ENCODE measurements around the gene NR3C1. TPM values are rescaled to one million over a fixed set of nuclear protein-coding genes. Genes with fewer than 3 reads are reported as not detected.

NR3C1 gene
- total and polyA plus RNA-seq, 8 donors: 59.2 to 98.0 (median 66.6) TPM

- DNase-seq (no peak), ATAC-seq (no peak)
- intact Hi-C loops (cut with DNase I): no loop called here
- Histone ChIP-seq H3K4me1 (peaks cover 13 to 90% of the 10 kb centered on the region in 2 donors), H3K27me3 (no peaks in the 10 kb centered on the region), H3K4me3 (no peak overlapping the region), H3K36me3 (peaks cover 0 to 27% of the 10 kb centered on the region in 2 donors), H3K27ac (no peak overlapping the region), H3K9me3 (no peaks in the 10 kb centered on the region)
- TF ChIP-seq, protein P1, sequence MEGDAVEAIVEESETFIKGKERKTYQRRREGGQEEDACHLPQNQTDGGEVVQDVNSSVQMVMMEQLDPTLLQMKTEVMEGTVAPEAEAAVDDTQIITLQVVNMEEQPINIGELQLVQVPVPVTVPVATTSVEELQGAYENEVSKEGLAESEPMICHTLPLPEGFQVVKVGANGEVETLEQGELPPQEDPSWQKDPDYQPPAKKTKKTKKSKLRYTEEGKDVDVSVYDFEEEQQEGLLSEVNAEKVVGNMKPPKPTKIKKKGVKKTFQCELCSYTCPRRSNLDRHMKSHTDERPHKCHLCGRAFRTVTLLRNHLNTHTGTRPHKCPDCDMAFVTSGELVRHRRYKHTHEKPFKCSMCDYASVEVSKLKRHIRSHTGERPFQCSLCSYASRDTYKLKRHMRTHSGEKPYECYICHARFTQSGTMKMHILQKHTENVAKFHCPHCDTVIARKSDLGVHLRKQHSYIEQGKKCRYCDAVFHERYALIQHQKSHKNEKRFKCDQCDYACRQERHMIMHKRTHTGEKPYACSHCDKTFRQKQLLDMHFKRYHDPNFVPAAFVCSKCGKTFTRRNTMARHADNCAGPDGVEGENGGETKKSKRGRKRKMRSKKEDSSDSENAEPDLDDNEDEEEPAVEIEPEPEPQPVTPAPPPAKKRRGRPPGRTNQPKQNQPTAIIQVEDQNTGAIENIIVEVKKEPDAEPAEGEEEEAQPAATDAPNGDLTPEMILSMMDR (IDR thresholded peaks at IDR 0.05): no peak
These were observed 88.3 kb downstream of the NR3C1 start for GRCh38 chr5:143315214-143315613.

GRCh38 chr5:143314659-143315058, 88.8 kb downstream of the NR3C1 start:
- no peaks in the 10 kb centered on the region for H3K27me3 ChIP-seq
- no peaks in the 10 kb centered on the region for H3K9me3 ChIP-seq
- peak overlapping the region in 1 of 2 donors; percentile 42 for H3K27ac ChIP-seq
- intact Hi-C loops (cut with DNase I): no loop called here
- peaks cover 0 to 31% of the 10 kb centered on the region in 2 donors for H3K36me3 ChIP-seq
- TF ChIP-seq, protein P1 (IDR thresholded peaks at IDR 0.05): no peak
- H3K4me3 ChIP-seq: no peak overlapping the region
- peak; percentile 34 for ATAC-seq
- DNase-seq: no peak
- H3K4me1 ChIP-seq: peaks cover 13 to 94% of the 10 kb centered on the region in 2 donors

DNA sequence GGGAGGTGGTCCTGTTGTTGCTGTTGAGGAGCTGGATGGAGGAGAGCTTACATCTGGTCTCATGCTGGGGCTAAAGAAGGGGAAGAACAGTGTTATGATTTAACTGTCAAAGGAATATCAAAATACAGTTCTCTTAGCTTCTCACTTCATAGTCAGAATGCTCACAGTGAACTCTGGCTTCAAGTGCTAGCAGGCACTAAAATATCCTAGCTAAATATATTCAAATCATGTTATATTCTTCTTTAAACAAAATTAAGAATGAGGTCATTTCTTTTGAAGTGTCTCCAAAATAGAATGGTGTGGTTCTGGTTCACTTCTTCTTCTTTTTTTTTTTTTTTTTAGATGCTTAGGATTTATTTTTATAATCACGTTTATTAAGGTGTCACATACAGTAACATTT, 89.4 kb downstream of the NR3C1 start:
- intact Hi-C loops (cut with DNase I): no loop called here
- H3K4me1 ChIP-seq: peaks cover 13 to 94% of the 10 kb centered on the region in 2 donors
- peak overlapping the region in 1 of 2 donors; percentile 14 for H3K27ac ChIP-seq
- no peak overlapping the region for H3K4me3 ChIP-seq
- H3K27me3 ChIP-seq: no peaks in the 10 kb centered on the region
- H3K36me3 ChIP-seq: peaks cover 0 to 37% of the 10 kb centered on the region in 2 donors
- TF ChIP-seq, protein P1 (IDR thresholded peaks at IDR 0.05): no peak
- H3K9me3 ChIP-seq: no peaks in the 10 kb centered on the region
- DNase-seq: no peak
- ATAC-seq: no peak

GRCh38 chr5:143313298-143313852, 90.1 kb downstream of the NR3C1 start:
- peaks cover 13 to 87% of the 10 kb centered on the region in 2 donors for H3K4me1 ChIP-seq
- TF ChIP-seq, protein P1 (IDR thresholded peaks at IDR 0.05): no peak
- no peak for ATAC-seq
- peak overlapping the region in 1 of 2 donors; percentile 33 for H3K27ac ChIP-seq
- no peak for DNase-seq
- peaks cover 0 to 44% of the 10 kb centered on the region in 2 donors for H3K36me3 ChIP-seq
- H3K27me3 ChIP-seq: no peaks in the 10 kb centered on the region
- H3K4me3 ChIP-seq: no peak overlapping the region
- intact Hi-C loops (cut with DNase I): no loop called here
- no peaks in the 10 kb centered on the region for H3K9me3 ChIP-seq

GRCh38 chr5:143312822-143313221, 90.7 kb downstream of the NR3C1 start:
- Histone ChIP-seq H3K4me3 (no peak overlapping the region), H3K9me3 (no peaks in the 10 kb centered on the region), H3K36me3 (peaks cover 0 to 48% of the 10 kb centered on the region in 2 donors), H3K27me3 (no peaks in the 10 kb centered on the region), H3K4me1 (peaks cover 13 to 84% of the 10 kb centered on the region in 2 donors), H3K27ac (peak overlapping the region in 1 of 2 donors; percentile 33)
- ATAC-seq (no peak), DNase-seq (no peak)
- intact Hi-C loops (cut with DNase I): no loop called here
- TF ChIP-seq, protein P1 (IDR thresholded peaks at IDR 0.05): no peak

Data from left lung (tissue), 10 donors.